C4-2B (cell line): ENCODE data around the gene CRYGN.

ENCODE experiments used
- H3K27ac ChIP-seq: fragments of 450-650 bp; 2 replicates; pipeline ENCODE4 v1.5.1; 2017
- CTCF ChIP-seq: fragments of 450-650 bp; conservative IDR thresholded peaks from 2 replicates; pipeline ENCODE4 v1.5.1; 2017; ENCODE audit warnings: mild to moderate bottlenecking
- ZFX ChIP-seq: fragments of 450-650 bp; IDR thresholded peaks from 2 replicates; pipeline ENCODE4 v1.6.1; 2017

The CRYGN gene

GRCh38 chr7:151415375-151416105 lies 24.4 kb downstream of the CRYGN start:
- no peak overlapping the region for H3K27ac ChIP-seq
- TF ChIP-seq ZFX (no peak), CTCF (no peak)

GRCh38 chr7:151413241-151413640 lies 26.7 kb downstream of the CRYGN start:
- no peak overlapping the region for H3K27ac ChIP-seq
- TF ChIP-seq CTCF (no peak), ZFX (no peak)

- no peak overlapping the region for H3K27ac ChIP-seq
- TF ChIP-seq ZFX, result no peak
- no peak for TF ChIP-seq CTCF
Observed at GRCh38 chr7:151412318-151412717, 27.6 kb downstream of the CRYGN start.

- no peak for TF ChIP-seq ZFX
- no peak for TF ChIP-seq CTCF
- H3K27ac ChIP-seq, result no peak overlapping the region
Observed at GRCh38 chr7:151411551-151411950, 28.4 kb downstream of the CRYGN start.

- TF ChIP-seq ZFX (no peak), CTCF (no peak)
- H3K27ac ChIP-seq, result no peak overlapping the region
Observed at GRCh38 chr7:151410405-151411390, 29.2 kb downstream of the CRYGN start.

- TF ChIP-seq CTCF (no peak), ZFX (no peak)
- H3K27ac ChIP-seq, result no peak within 1 kb of the TSS
Observed at GRCh38 chr7:151409667-151410404, 30.1 kb downstream of the CRYGN start, which contains the start of gene WDR86. WDR86 (minus strand) TSS chr7:151410038; CDS start chr7:151409589, 449 bp downstream.
